ENCODE measurements around the gene NKAIN2.

Gene NKAIN2

GRCh38 chr6:124640432-124640831, 836.8 kb downstream of the NKAIN2 start:
- Histone ChIP-seq H3K36me3 (no peaks in the 10 kb centered on the region), H3K4me1 (no peaks in the 10 kb centered on the region), H3K27ac (no peak overlapping the region), H3K4me3 (no peak overlapping the region), H3K9me3 (no peaks in the 10 kb centered on the region), H3K27me3 (no peaks in the 10 kb centered on the region)
- intact Hi-C loops (cut with DNase I; ENCODE audit: low total_unique reads) = no loop called here
- TF ChIP-seq, protein P1, sequence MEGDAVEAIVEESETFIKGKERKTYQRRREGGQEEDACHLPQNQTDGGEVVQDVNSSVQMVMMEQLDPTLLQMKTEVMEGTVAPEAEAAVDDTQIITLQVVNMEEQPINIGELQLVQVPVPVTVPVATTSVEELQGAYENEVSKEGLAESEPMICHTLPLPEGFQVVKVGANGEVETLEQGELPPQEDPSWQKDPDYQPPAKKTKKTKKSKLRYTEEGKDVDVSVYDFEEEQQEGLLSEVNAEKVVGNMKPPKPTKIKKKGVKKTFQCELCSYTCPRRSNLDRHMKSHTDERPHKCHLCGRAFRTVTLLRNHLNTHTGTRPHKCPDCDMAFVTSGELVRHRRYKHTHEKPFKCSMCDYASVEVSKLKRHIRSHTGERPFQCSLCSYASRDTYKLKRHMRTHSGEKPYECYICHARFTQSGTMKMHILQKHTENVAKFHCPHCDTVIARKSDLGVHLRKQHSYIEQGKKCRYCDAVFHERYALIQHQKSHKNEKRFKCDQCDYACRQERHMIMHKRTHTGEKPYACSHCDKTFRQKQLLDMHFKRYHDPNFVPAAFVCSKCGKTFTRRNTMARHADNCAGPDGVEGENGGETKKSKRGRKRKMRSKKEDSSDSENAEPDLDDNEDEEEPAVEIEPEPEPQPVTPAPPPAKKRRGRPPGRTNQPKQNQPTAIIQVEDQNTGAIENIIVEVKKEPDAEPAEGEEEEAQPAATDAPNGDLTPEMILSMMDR (IDR thresholded peaks at IDR 0.05) = no peak
- DNase-seq = no peak

GRCh38 chr6:124655866-124656265, 852.2 kb downstream of the NKAIN2 start:
- H3K9me3 ChIP-seq = no peaks in the 10 kb centered on the region
- H3K4me3 ChIP-seq = no peak overlapping the region
- no peaks in the 10 kb centered on the region for H3K36me3 ChIP-seq
- TF ChIP-seq, protein P1 (IDR thresholded peaks at IDR 0.05) = no peak
- H3K27ac ChIP-seq = no peak overlapping the region
- H3K4me1 ChIP-seq = no peaks in the 10 kb centered on the region
- no peaks in the 10 kb centered on the region for H3K27me3 ChIP-seq
- intact Hi-C loops (cut with DNase I; ENCODE audit: low total_unique reads) = no loop called here
- no peak for DNase-seq

DNA sequence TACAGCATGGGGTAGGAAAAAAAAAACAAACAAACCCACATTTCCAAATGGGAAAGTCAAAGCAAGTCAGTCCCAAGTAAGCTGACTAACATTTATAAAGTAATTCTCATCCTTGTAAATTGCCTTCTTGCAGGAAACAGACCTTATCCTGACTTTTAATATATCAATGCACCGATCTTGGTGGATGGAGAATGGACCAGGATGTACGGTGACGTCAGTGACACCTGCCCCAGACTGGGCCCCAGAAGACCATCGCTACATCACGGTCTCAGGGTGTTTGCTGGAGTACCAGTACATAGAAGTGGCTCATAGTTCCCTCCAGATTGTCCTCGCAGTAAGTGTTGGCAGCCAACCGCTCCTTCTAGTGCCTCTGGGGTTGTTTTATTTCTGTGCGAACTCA, 854.4 kb downstream of the NKAIN2 start:
- DNase-seq = no peak
- Histone ChIP-seq H3K9me3 (no peaks in the 10 kb centered on the region), H3K4me1 (no peaks in the 10 kb centered on the region), H3K27me3 (no peaks in the 10 kb centered on the region), H3K36me3 (no peaks in the 10 kb centered on the region), H3K27ac (no peak overlapping the region), H3K4me3 (no peak overlapping the region)
- intact Hi-C loops (cut with DNase I; ENCODE audit: low total_unique reads) = no loop called here
- TF ChIP-seq, protein P1 (IDR thresholded peaks at IDR 0.05) = no peak

DNA sequence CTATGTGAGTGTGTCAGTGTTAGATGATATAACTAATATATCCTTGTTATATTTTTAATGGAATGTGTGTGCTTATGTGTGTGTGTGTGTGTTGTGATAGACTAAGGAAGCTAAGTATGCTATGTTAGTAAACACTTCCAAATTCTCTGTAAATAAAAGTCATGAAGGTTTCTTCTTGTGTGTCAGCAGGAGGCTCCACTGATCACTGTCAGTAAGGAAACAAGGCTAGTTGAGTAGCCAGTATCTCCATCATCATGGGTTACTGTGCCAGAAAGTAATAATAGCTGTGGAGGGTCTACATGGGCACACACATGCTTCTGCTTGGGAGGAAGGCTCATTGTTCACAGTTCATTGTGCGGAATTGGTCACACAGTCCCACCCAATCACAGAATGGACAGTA, 855.8 kb downstream of the NKAIN2 start:
- TF ChIP-seq, protein P1 (IDR thresholded peaks at IDR 0.05) = no peak
- intact Hi-C loops (cut with DNase I; ENCODE audit: low total_unique reads) = no loop called here
- Histone ChIP-seq H3K27me3 (no peaks in the 10 kb centered on the region), H3K27ac (no peak overlapping the region), H3K36me3 (no peaks in the 10 kb centered on the region), H3K4me3 (no peak overlapping the region), H3K4me1 (no peaks in the 10 kb centered on the region), H3K9me3 (no peaks in the 10 kb centered on the region)
- no peak for DNase-seq

GRCh38 chr6:124660185-124660584, 856.5 kb downstream of the NKAIN2 start:
- no peaks in the 10 kb centered on the region for H3K4me1 ChIP-seq
- TF ChIP-seq, protein P1 (IDR thresholded peaks at IDR 0.05) = no peak
- no peaks in the 10 kb centered on the region for H3K9me3 ChIP-seq
- H3K27ac ChIP-seq = no peak overlapping the region
- no peaks in the 10 kb centered on the region for H3K27me3 ChIP-seq
- H3K36me3 ChIP-seq = no peaks in the 10 kb centered on the region
- DNase-seq = no peak
- intact Hi-C loops (cut with DNase I; ENCODE audit: low total_unique reads) = no loop called here
- no peak overlapping the region for H3K4me3 ChIP-seq

DNA sequence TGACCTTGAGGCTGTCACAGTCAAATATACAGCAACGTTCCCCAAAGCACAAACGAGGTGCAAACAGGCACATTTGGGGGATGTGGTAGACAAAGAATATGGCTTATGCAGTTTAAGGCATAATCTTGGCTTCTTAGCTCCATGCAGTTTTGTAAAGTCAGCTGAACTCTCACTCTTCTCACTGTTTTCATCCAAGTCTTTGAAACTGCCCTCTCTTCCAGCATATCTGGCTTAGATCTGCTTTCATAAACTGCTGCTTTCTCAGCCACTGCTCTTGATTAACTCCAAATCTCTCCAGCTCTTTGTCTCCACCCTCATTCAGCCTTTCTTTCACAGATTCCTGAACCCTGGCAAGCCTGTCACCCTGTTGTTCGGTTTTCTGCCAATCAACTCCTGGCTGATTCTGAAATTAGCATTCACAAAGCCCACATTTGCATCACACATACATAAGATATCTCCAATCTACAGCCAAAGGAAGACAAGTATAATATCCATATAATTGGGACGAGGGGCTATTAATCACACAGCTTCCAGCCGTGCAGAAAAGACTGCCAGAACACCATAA, 857.5 kb downstream of the NKAIN2 start:
- intact Hi-C loops (cut with DNase I; ENCODE audit: low total_unique reads) = no loop called here

More for the DNA sequence above, 857.5 kb downstream of the NKAIN2 start:
- no peak for DNase-seq
- Histone ChIP-seq H3K27ac (no peak overlapping the region), H3K4me3 (no peak overlapping the region), H3K4me1 (no peaks in the 10 kb centered on the region), H3K36me3 (no peaks in the 10 kb centered on the region), H3K9me3 (no peaks in the 10 kb centered on the region), H3K27me3 (no peaks in the 10 kb centered on the region)
- TF ChIP-seq, protein P1 (IDR thresholded peaks at IDR 0.05) = no peak

Measured in tibial artery (tissue), 4 donors.